ENCODE measurements around the gene ADAM17. TPM values are rescaled to one million over a fixed set of nuclear protein-coding genes. Genes with fewer than 3 reads are reported as not detected.

ADAM17 gene
- total RNA-seq, 1 experiment from 2014 or later = 17.1 TPM

DNA sequence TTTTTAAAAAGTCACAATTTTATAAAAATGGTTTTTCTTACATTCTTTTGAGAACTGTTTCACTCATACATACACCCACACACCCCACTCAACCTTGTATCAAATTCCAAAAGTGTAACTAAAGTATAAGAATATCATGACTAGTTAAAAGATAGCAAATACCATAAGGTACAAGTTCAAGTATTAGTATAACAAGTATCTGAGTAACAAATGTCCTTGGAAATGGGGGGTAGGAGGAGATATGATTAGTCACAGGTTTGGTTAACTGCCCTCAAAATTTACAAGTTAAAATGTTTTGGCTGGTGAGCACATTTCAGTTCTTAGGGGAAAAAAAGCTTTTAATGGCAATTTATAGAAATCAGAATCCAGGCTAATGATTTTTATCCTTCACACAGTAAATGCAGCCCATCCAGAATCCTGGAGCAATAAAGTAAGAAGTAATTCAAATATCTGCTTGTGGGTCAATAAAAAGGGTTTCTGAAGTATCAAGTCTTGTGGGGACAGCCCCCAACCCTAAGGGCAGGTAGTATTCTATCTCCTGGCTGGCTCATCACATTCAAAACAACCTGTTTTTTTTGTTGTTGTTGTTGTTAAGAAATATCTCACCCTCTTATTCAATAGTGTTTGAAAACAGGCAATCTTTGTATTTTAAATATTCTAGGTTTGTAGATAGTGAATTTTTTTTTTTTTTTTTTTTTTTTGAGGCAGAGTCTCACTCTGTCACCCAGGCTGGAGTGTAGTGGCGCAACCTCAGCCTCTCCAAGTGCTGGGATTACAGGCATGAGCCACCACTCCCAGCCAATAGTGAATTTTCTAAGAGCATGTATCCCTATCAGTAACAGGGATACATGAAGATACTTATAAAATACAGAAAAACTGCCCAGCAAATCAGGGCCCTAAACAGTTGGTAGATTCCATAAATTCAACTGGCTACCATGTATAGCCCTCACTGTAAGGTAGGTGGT is 66.8 kb downstream of the ADAM17 start:
- in situ Hi-C loops (cut with HindIII; ENCODE audit: low pct_unique_long_range_greater_than_20kb, low sequenced_read_pairs) = no loop called here
- no peak for DNase-seq (ENCODE audit: low read depth)

DNA sequence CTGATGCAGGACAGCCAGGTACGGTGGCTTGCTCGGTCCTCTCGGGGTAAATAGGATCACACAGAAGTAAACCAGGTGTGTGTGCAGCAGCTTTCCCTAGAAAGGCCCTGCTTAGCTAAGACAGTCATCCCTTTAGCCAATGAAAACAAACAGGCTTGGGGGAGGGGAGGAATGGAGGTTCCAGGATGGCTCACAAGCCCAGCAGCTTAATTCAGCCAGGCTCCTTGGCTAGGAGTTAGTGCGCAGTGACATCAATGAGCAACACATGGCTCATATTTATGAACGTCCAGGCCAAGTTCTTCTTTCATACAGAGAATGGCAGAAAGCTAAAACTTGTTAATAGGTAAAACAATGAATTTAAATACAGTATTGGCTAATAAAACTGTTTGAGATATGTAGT is 71.1 kb downstream of the ADAM17 start:
- DNase-seq (ENCODE audit: low read depth) = no peak
- in situ Hi-C loops (cut with HindIII; ENCODE audit: low pct_unique_long_range_greater_than_20kb, low sequenced_read_pairs) = no loop called here

DNA sequence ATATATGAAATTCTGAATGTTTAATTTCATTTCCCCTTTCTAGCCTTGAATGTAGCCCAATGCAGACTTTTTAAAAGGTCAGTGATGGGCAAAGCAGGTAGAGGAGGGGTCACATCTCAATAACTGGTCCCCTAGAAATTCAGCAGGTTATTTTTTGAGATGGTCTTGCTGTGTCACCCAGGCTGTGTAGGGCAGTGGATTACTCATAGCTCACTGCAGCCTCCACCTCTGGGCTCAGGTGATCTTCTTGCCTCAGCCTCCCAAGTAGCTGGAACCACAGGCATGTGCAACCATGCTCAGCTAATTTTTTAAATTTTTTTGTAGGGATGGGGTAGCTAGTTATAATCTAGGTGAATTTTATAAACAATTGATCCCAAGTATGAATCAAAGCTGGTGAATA is 72.5 kb downstream of the ADAM17 start:
- in situ Hi-C loops (cut with HindIII; ENCODE audit: low pct_unique_long_range_greater_than_20kb, low sequenced_read_pairs) = no loop called here
- no peak for DNase-seq (ENCODE audit: low read depth)

DNA sequence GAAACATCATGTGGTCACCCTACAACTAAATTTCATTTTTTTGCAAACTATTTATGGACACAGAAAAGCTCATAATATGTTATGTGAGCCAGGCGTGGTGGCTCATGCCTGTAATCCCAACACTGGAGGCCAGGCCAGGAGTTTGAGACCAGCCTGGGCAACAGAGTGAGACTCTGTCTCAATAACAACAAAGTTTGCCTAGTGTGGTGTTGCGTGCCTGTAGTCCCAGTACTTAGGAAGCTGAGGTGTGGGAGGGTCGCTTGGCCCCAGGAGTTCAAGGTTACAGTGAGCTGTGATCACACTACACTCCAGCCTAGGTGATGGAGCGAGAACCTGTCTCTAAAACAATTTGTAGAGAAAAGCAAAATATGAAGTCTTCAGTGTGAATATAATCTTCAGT is 75.5 kb downstream of the ADAM17 start:
- in situ Hi-C loops (cut with HindIII; ENCODE audit: low pct_unique_long_range_greater_than_20kb, low sequenced_read_pairs) = no loop called here
- no peak for DNase-seq (ENCODE audit: low read depth)

DNA sequence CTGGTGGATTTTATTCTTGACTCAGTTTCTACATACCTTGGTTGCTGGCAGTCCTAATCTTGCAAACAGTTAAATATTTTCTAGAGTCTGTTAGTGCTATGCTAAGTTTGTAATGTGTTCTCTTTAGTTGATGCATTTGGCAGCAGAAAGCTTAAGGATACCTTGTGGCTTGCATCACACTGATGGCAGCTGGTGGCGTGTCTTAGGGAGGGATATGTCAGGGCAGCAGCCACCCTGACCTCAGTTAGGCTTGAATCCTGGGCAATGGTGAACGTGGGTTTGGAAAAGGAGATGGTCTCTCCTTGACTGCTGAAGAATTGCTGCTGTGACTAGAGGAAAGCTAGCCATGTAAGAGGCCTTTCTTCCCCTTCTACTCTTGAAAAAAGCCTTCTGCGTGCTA is 77.1 kb downstream of the ADAM17 start:
- no peak for DNase-seq (ENCODE audit: low read depth)
- in situ Hi-C loops (cut with HindIII; ENCODE audit: low pct_unique_long_range_greater_than_20kb, low sequenced_read_pairs) = no loop called here

DNA sequence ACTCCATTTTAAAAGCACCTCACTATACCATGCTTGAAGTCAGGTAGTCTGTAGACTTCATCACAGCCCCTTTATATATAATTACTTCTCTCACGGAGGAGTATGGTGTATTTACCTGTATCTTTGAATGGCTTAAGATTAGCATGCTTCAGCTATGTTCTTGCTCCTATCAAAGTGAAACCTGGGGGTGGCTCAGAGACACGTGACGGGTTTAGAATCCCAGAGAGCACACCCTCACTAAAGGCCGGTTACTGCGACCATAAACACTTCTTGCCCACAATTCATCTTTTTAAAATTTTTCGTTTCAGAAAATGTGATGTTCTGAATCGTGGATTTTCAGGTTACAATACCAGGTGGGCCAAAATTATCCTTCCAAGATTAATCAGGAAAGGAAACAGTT is 77.7 kb downstream of the ADAM17 start:
- in situ Hi-C loops (cut with HindIII; ENCODE audit: low pct_unique_long_range_greater_than_20kb, low sequenced_read_pairs) = no loop called here

DNA sequence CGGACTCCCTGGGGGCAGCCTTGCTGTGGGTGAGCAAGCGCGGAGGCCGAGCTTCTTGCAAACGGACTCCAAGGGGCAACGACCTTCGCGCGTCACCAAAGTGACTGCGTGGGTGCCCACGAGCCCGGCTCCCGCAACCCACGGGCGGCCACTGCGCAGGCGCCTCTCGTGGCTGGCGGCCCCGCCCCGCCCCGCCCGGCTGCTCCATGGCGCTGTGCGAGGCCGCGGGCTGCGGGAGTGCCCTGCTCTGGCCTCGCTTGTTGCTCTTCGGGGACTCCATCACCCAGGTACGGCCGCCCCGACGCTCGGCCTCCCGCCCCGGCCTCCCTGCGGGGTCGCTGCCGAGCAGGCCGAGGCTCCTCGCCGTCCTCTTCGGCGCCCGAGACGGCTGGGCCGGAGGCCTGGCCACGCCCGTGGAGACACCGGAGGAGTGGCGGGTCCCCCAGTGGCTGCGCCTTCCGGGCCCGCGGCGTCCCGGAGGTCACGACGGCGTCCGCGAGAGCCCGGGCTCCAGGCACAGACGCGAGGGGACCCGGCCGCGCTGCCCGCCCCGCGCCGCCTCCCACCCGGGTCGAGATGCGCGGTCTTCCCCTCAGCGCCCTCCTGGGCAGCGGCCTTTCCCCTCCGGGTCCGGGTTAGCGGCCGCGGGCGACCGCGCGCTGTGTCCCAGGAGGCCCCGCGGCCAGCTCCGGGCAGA is 81.1 kb downstream of the ADAM17 start, which contains the start of gene IAH1:
IAH1 (plus strand) TSS at position 191 of the 697 bp plus-strand sequence; CDS start at position 207, 16 bp downstream.
- DNase-seq (ENCODE audit: low read depth) = peak; percentile 75
- in situ Hi-C loops (cut with HindIII; ENCODE audit: low pct_unique_long_range_greater_than_20kb, low sequenced_read_pairs) = no loop called here

More for the DNA sequence above, 77.7 kb downstream of the ADAM17 start:
- DNase-seq (ENCODE audit: low read depth) = no peak

DNA sequence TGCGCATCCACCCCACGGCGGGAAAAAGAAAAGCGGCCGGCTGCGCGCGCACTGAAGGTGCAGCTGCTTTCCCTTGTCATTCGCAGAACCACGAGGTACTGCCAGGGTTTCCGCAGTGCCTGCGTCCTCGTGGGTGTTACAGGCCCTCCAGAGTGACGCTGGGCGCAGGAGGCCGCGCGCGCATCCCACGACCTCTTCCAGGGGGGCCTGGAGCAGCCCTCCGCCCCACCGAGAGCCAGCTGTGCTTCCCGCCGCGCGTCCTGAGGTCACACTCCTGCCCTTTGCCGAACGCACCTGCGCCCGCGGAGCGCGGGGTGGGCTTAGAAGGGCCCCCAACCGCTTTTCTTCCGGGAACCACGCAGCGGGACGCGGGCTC is 81.7 kb downstream of the ADAM17 start:
- in situ Hi-C loops (cut with HindIII; ENCODE audit: low pct_unique_long_range_greater_than_20kb, low sequenced_read_pairs) = no loop called here
- DNase-seq (ENCODE audit: low read depth) = no peak

DNA sequence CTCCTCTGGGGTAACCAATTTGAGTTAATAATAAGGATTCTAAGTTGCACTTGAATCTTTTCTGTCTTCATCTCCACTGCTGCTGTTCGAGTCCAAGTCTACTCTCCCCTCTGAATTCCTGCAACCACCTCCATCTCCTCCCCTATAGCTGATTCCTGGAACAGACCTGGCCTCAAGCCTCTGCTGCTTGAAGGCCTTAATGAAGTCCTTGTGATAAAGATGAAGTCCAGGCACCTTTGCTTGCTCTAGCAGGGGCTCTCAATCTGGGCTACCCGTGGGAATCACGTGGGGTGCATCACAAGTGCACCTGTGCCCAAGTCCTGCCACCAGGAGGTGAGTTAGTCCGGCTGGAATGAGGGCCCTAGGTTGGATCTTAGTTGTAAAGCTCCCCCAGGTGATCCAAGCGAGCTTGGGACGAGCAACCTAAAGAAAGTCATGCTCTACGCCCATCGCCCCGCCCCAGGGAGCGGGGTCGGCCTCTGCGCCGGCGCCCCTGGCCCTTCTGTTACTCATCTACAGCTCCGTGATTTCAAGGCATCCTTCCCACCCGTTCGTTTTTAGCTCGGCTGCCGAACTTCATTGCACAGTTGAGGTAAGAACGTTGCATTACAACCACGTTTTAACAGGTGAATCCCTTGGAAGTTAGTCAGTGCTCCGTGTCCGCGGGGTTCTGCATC is 82.2 kb downstream of the ADAM17 start:
- in situ Hi-C loops (cut with HindIII; ENCODE audit: low pct_unique_long_range_greater_than_20kb, low sequenced_read_pairs) = no loop called here
- no peak for DNase-seq (ENCODE audit: low read depth)

DNA sequence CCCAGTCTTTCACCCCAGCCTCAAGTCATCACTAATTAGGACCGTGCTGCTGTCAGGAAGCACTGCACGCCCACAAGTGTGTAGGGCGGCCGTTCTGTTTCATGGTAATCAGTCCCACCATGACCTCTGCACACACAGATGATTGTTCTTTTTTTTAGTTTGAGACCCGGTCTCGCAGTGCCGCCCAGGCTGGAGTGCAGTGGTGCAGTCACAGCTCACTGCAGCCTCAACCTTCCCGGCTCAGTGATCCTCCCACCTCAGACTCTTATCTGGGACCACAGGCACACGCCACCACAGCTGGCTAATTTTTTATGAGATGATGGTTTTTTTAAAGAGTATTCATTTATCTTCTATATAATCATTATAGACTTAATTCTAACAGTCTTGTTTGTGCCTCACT is 83.1 kb downstream of the ADAM17 start:
- in situ Hi-C loops (cut with HindIII; ENCODE audit: low pct_unique_long_range_greater_than_20kb, low sequenced_read_pairs) = no loop called here
- no peak for DNase-seq (ENCODE audit: low read depth)

DNA sequence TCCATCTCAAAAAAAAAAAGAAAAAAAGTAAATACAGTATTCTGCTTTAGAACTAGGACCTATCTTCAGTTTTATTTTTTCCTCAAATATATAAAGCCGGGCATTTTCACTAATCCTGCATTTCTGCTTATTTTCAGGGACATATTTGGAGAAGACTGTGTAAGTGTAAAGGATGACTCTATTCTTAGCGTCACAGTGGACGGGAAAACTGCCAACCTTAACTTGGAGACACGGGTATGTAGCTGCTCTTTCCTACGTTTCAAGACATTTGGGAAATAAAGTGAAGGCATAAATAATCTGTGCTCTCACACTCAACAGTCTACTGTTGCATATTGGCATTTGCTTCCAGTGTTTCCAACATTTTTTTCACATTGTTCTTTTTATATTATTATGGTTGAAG is 84.4 kb downstream of the ADAM17 start:
- no peak for DNase-seq (ENCODE audit: low read depth)
- in situ Hi-C loops (cut with HindIII; ENCODE audit: low pct_unique_long_range_greater_than_20kb, low sequenced_read_pairs) = no loop called here

DNA sequence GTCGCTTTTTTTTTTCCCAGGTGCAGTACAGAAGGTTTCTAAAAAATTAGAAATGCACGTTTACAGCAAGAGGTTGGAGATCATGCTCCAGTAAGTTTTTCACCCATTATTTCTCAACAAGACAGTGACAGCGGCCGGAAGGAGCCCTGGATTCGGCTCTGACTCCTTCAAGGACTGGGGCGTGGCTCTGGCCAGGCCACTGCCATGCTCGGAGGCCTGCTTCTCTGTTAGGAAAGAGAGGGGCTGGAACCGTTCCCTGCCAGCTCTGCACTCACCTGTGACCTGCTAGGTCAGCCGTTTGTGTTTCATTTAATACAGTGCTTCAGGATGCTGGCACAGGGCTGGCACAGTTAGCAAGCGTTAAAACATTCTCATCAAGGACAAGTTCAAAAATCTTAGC is 87.9 kb downstream of the ADAM17 start:
- in situ Hi-C loops (cut with HindIII; ENCODE audit: low pct_unique_long_range_greater_than_20kb, low sequenced_read_pairs) = no loop called here
- peak; percentile 67 for DNase-seq (ENCODE audit: low read depth)

DNA sequence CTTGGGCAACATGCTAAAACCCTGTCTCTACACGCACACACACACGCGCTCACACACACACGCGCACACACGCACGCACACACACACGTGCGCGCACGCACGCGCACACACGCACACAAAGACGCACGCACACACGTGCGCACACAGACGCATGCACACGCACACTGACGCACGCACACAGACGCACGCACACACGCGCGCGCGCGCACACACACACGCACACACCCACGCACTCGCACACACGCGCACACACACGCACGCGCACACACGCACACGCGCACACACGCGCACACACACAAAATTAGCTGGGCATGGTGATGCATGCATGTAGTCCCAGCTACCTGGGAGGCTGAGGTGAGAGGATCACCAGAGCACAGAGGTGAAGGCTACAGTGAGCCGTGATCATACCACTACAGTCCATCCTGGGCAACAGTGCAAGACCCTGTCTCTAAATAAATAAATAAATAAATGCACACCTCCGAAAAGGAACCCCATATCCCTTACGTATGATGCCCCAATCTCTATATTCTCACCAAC is 89.4 kb downstream of the ADAM17 start:
- in situ Hi-C loops (cut with HindIII; ENCODE audit: low pct_unique_long_range_greater_than_20kb, low sequenced_read_pairs) = no loop called here
- no peak for DNase-seq (ENCODE audit: low read depth)

DNA sequence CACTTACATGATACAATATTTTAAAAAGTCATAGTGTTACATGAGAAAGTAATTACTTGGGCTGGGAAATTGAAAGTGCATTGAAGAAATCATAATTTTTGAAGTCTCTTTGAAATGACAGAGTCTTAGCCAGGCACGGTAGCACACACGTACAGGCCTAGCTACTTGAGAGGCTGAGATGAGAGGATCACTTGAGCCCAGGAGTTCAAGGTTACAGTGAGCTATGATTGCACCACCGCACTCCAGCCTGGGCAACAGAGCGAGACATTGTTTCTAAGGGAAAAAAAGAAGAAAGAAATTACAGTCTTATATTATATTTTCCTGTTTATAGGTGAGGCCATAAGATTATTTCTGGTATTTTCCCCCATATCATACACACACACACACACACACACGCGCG is 90.5 kb downstream of the ADAM17 start:
- no peak for DNase-seq (ENCODE audit: low read depth)
- in situ Hi-C loops (cut with HindIII; ENCODE audit: low pct_unique_long_range_greater_than_20kb, low sequenced_read_pairs) = no loop called here

DNA sequence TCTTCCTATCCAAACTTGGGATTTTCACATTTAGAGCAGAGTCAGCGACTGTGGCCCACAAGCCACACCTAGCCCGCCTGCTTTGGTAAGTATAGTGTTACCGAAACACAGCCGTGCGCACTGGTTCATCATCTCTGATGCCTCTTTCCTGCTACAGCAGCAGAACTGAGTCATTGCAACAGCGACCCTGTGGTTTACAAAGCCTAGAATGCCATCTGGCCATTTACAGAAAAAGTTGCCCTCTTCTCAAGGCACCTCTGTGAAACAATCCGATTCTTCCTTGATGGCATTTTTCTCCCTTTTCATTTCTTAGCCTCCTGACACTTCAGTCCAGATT is 92.0 kb downstream of the ADAM17 start:
- DNase-seq (ENCODE audit: low read depth) = no peak
- in situ Hi-C loops (cut with HindIII; ENCODE audit: low pct_unique_long_range_greater_than_20kb, low sequenced_read_pairs) = no loop called here

DNA sequence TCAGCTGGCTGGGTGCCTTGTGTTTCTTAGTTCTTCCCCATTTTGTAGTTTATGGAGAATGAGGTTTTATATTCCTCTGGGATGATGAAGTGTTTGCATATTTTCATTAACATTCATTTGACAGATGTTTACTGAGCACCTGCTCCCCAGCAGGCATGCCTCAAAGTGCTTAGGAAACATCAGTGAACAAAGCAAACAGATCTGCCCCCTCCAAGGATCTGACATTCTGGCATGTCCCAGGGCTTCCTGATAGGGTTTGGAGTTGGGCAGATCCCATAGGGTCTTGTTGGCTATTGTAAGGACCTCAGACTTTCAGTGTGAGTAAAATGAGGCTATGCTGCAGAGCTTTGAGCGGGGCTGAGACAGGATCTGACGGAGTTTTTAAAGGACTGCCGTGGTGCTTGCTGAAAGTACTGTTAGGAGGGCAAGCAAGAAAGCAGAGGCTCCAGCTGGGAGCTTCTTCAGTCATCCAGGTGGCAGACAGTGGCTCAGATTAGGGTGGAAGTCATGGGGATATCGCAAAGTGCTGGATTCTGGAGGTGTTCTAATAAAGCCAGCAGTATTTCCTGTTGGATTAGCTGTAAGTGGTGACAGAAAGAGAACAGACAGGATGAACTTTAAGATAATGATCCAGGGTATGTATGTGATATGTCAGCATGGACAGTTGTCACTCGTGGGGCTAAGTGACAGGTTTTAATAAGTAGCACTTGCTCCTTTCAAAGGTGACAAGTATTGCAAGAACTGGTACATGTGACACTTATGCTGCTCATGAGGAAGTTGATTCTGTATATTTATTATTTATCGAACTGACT is 92.5 kb downstream of the ADAM17 start:
- DNase-seq (ENCODE audit: low read depth) = no peak
- in situ Hi-C loops (cut with HindIII; ENCODE audit: low pct_unique_long_range_greater_than_20kb, low sequenced_read_pairs) = no loop called here

DNA sequence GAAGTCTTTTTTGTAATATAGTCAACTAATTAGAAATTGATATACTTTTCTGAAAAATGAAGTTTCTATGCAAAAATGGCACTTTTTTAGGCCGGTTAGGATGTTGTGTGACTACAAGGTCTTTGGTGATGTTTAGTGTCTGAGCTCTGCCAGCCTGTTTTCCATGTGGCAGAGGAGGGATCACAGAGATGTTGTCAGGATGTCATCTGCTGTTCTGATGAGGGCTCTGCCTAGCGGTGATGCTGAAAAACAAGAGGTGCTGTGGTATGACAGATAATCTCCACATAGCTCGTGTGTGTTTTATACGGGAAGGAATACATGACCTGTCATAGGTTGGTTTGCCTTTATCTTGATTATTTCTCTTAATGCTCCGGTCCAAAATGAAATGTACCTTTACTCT is 93.3 kb downstream of the ADAM17 start:
- DNase-seq (ENCODE audit: low read depth) = no peak
- in situ Hi-C loops (cut with HindIII; ENCODE audit: low pct_unique_long_range_greater_than_20kb, low sequenced_read_pairs) = no loop called here

DNA sequence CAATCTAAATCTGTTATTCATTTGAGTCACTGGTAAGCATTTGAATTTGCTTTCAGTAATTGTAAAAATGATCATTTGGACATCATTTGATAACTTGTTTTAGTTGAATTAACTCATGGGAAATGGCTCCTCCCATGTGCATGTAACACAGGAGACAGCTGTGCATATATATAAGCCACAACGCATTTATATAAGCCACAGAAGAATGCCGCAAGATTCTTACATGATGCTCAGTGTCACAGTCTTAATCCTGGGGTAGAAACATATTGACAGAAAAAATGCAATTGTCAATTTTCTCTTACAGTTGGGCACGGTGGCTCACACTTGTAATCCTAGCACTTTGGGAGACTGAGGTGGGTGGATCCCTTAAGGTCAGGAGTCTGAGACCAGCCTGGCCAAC is 94.6 kb downstream of the ADAM17 start:
- in situ Hi-C loops (cut with HindIII; ENCODE audit: low pct_unique_long_range_greater_than_20kb, low sequenced_read_pairs) = no loop called here
- DNase-seq (ENCODE audit: low read depth) = no peak

Data from Caki2 (cell line).